T-helper 22 cell (primary cell): Measurements from ENCODE around the gene SESTD1.
"Not testable (repeated sequence)": the region's sequence is repeated elsewhere in the genome, so short reads cannot be mapped to it uniquely, and the experiment has no call there.

ENCODE experiments used
- DNase-seq: peaks from one replicate; pipeline ENCODE4 v3.0.0-alpha.2; 2020; ENCODE audit warnings: low read depth

Gene SESTD1

DNA sequence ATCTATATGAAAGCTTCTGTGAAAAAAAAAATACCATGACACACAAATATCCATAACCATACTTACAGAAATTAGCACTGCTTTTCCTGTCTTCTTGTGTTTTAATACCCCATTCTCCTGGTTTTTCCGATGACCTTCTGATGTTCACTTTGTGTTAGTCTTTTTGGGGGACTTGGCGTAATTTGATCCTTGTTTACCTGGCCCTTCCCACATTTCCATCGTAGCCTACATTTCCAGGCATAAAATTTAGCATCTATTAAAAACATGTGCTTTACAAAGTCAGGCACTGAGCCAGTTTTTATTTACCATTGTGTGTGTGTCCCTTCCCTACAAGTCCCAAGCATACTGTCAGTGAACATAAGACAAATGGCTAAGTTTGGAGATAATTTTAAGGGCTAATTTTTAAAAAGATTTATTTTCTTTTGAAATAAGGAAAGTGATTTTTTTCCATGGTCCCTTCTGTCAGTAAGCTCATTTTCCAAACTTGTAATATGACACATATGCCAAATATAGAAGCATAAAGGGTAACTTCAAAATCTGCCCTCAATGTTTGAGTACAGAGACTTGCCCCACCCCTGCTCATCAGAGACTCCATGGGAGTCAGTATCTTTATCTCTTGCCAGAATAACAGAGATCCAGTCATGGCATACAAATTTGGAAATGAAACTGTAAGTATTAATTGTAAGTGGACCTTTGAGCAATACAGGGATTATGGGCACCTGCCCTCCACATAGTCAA lies 27.3 kb downstream of the SESTD1 start:
- DNase-seq, result no peak

DNA sequence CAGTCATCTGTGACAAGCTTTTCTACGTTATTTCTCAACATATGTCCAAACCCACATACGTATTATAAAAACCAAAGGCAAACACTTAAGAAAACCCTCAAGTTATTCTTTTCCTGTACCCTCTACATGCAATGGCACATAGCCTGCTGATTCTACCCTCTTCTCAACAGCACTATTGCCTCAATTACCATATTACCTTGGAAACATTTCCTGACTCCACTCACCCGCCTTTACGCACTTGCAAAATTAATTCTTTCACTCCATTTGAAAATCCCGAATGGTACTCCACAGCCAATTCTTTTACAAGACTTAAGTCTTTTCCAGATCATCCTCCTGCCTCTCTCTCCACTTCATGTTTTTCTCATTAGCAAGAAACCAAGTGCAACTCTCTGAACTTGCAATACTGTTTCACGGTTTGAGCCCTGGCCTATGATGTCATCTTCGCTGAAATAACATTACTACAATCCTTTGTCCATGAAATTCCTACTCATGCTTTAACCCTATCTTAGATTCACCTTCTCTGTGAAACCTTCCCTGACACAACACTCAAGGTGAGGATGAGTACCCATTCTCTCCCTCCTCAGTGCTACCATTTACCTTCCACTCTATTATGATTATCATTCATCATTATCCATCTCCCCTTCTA lies 29.0 kb downstream of the SESTD1 start:
- DNase-seq, result no peak

DNA sequence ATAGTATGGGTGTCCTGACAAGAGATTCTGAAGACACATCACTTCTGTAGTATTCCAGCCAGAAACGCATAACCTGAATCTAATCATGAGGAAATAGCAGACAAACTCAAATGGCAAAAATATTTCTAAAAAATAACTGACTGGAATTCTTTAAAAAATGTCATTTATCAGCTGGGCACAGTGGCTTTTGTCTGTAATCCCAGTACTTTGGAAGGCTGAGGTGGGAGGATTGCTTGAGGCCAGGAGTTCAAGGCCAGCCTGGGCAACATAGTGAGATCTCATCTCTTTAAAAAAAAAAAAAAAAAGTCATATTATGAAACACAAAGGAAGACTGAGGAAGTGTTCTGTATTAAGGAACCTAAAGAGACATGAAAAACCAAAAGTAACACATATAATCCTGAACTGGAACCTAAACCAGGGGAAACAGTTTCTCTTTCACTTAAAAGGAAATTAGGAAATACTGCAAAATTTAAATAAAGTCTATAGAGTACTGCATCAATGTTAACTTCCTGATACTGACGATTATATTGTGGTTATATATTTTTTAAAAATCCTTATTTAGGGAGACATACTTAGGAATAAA lies 29.9 kb downstream of the SESTD1 start:
- no peak for DNase-seq

DNA sequence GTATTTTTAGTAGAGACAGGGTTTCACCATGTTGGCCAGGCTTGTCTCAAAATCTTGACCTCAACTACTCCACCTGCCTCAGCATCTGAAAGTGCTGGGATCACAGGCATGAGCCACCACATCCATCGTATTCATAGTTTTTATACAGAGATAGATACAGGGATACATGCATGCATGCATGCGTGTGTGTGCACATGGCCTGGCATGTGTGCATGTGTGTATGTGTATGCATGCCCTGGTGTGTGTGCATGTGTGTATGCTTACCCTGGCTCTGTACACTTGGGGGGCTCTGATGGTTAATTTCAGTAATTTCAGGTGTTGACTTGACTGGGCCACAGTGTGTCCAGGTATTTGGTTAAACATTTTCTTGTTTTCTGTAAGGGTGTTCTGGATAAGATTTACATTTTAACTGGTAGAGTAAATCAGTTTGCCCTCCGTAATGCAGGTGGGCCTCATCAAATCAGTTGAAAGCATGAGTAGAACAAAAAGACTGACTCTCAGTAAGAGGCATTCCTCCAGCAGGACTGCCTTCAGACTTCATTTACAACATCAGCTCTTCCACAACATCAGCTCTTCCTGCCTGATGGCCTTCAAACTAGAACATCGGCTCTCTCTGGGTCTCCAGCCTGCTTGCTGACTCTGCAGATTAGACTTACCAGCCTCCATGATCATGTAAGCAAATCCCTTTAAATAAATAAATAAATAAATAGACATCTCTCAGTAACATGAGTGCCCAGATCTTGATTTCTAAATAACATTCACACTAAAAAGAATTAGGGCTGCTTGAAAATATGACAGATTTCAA lies 30.8 kb downstream of the SESTD1 start:
- no peak for DNase-seq

DNA sequence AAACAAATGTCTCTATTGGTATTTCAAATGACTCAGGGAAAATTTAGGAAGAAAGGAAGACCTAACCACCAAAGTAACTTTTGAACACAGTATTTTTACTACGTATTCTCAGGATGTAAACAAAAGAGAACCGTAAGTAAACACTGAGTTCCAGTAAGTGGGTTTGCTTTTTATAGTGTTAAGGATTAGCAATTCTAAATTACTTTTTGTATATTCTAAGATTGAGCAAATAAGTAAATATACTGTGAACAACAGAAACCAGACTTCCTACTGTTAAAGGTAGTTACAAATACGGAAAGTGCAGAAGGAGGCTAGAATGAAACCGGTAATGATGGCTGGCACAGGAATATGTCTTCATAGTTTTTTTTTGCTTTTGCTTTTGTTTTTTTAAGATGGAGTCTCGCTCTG lies 31.5 kb downstream of the SESTD1 start:
- no peak for DNase-seq

DNA sequence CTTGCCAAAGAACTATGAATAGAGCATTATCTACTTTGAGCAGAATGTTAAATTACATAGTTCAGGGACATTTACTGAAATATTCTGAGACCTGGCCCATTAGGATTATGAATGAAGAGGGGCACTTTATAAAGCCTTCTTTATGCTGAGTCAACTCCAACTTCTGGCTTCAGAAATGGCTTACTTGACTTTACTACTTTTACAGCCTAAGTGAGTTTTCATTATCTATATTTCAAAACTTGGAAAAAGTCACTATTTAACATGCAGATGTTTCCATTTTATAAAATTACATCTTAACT lies 37.7 kb downstream of the SESTD1 start:
- no peak for DNase-seq

DNA sequence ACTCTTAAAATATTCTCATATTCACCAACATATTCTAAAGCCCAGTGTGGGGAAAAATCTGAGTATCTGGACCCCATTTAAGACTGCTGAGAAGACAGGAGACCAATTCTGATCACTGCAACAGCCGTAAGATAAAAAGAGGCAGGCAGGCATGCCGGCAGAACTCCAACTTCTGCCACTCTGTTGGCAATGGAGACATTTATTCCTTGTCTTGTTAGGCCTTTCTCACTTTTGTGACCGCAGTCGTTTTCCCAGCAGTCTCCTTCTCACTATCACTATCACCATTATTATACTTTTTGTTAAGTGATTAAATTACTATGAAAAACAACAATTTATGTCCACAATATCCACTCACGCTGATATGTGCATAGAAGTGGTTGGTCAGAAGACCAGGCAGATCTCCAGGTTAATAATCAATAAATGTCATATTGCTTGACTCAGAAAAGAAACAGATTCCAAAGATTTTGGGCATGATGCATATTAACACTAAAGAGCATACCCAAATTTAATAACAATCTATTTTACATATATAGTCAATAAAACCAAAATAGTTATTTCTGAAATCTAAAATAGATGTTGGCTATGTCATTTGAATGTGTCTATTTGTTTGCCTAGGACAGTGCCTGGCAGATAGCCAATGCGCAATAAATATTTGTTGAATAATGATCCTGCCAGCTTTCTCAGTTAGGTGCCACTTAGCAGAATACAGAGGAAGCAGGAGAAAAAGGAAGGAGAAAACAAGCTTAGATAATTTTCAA lies 38.2 kb downstream of the SESTD1 start:
- no peak for DNase-seq

DNA sequence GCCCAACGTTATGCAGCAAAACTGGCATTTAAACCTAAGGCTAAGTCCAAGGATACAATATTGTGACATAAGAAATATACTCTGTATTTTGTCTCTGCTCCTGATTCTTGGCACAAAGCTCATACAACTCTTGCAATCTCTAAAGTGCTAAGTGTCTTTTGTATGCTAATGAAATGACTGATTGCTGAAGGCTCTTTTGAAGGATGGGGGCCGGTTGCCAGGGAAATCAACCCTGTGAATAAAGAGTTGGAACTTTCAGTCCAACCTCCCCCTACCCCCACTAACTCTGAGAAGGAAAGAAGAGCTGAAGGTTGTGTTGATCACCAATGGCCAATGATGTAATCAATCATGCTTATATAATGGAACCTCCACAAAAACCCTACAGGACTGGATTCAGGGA lies 40.3 kb downstream of the SESTD1 start:
- DNase-seq, result no peak

DNA sequence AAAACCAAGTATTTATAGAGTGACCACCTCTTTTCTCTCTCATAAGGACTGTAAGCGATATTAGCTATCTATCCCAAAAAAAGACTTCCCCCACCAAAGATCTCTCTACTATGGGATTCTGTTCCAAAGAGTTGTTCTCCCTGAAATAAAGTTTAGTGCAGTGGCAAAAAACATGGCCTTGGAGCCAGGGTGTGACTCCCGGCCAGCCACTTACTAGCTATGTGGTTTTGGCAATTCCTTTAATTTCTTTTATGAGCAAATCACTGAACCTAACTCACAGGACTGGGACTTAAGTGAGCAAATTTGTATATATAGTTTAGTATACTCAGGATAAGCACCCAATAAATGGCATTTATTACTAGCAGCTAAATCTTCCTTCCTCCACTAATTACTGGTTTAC lies 42.6 kb downstream of the SESTD1 start:
- no peak for DNase-seq

DNA sequence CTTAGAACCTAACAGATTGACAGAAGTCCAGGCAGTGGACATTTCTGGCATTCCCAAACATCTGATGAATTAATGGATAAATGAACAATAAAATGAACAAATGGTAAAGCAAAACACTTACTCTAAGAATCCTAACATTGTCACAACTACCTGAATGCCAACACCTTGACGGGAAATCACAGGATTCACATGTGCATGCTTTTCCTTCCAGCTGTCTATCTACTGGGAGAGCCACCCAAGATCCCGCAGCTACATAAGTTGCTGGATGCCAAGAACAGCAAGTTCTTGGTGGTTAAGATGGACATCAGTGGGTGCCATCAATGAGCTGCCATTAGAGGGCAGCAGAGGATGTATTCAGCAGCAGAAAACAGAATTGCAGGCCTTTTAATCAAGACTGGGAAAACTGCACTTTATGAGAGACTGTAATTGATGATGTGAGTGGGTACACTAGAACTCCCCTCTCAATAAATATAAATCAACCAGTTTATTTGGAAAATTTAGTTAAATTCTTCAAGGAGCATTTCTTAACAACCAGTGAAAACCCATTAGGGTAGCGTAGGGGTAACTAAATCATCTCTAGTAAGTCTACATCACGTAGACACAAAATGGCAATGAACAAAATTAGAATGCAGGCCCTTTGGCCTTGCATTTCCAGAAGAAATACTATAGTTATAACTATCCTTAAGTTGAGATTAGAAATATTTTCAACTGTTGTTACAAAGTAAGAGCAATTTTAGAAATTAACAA lies 45.6 kb downstream of the SESTD1 start:
- no peak for DNase-seq

DNA sequence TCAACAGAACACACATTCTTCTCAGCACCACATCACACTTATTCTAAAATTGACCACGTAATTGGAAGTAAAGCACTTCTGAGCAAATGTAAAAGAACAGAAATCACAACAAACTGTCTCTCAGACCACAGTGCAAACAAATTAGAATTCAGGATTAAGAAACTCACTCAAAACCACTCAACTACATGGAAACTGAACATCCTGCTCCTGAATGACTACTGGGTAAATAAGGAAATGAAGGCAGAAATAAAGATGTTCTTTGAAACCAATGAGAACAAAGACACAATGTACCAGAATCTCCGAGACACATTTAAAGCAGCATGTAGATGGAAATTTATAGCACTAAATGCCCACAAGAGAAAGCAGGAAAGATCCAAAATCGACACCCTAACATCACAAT lies 50.0 kb downstream of the SESTD1 start:
- not testable (repeated sequence) for DNase-seq

DNA sequence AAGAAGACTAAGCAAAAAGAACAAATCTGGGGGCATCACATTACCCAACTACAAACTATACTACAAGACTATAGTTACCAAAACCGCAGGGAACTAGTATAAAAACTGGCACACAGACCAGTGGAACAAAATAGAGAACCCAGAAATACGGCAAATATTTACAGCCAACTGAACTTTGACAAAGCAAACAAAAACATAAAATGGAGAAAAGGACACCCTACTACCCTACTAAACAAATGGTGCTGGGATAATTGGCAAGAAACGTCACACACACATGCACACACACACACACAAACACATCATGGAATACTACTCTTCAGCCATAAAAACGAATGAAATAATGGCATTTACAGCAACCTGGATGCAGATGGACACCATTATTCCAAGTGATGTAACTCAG lies 53.3 kb downstream of the SESTD1 start:
- DNase-seq, result no peak

DNA sequence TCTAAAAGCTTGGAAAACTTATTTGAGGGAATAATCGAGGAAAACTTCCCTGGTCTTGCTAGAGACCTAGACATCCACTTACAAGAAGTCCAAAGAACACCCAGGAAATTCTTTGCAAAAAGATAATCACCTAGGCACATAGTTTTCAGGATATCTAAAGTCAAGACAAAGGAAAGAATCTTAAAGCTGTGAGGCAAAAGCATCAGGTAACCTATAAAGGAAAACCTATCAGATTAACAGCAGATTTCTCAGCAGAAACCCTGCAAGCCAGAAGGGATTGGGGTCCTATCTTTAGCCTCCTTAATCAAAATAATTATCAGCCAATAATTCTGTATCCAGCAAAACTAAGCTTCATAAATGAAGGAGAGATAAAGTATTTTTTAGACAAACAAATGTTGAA lies 56.4 kb downstream of the SESTD1 start:
- DNase-seq, result not testable (repeated sequence)

DNA sequence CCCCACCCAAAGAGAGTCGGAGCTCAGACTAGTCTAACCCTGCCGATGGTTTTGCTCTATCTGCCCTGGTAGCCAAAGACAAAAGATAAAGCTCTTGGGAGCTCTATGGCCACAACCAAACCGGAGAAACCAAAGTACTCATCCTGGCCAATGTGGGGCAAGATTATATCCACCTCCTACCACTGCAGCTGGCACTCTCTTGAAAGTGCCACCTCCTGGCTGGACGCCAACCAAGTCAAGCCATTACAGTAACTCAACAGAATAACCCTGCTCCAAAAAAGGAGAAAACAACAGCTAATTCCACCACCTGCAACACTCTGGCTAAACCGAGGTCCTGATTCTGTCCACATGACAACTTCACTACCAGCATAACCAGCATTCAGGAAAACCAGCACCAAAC lies 57.6 kb downstream of the SESTD1 start:
- DNase-seq, result no peak

DNA sequence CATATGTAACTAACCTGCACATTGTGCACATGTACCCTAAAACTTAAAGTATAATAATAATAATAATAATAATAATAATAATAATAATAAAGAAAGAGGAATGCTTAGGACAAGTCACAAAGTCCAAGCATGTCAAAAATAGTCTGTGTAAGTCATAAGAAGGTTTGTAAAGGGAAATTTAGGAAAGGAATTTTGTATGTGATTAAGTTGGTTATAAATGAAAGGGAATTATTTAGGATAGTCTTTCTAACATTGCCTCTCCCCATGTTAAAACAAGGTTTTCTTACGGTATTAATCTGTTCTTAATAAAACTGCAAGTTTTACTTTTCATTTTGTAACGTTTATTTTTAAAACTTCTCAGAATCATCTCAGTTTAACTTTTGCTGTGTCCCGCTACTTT lies 62.8 kb downstream of the SESTD1 start:
- no peak for DNase-seq

DNA sequence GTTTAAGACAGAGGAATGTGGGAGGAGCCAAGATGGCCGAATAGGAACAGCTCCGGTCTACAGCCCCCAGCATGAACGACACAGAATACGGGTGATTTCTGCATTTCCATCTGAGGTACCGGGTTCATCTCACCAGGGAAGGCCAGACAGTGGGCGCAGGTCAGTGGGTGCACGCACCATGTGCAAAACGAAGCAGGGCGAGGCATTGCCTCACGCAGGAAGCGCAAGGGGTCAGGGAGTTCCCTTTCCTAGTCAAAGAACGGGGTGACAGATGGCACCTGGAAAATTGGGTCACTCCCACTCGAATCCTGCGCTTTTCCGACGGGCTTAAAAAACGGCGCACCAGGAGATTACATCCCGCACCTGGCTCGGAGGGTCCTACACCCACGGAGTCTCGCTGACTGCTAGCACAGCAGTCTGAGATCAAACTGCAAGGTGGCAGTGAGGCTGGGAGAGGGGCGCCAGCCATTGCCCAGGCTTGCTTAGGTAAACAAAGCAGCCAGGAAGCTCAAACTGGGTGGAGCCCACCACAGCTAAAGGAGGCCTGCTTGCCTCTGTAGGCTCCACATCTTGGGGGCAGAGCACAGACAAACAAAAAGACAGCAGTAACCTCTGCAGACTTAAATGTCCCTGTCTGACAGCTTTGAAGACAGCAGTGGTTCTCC lies 68.6 kb downstream of the SESTD1 start:
- not testable (repeated sequence) for DNase-seq

DNA sequence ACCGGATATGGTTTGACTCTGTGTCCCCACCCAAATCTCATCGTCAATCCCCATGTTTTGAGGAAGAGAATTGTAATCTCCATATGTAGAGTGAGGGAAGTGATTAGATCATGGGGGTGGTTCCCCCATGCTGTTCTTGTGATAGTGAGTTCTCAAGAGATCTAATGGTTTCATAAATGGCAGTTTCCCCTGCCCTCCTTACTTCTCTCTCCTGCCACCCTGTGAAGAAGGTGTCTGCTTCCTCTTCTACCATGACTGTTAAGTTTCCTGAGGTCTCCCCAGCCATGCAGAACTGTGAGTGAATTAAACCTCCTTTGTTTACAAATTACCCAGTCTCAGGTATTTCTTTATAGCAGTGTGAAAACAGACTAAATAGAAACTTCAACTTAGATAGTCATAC lies 69.5 kb downstream of the SESTD1 start:
- no peak for DNase-seq

DNA sequence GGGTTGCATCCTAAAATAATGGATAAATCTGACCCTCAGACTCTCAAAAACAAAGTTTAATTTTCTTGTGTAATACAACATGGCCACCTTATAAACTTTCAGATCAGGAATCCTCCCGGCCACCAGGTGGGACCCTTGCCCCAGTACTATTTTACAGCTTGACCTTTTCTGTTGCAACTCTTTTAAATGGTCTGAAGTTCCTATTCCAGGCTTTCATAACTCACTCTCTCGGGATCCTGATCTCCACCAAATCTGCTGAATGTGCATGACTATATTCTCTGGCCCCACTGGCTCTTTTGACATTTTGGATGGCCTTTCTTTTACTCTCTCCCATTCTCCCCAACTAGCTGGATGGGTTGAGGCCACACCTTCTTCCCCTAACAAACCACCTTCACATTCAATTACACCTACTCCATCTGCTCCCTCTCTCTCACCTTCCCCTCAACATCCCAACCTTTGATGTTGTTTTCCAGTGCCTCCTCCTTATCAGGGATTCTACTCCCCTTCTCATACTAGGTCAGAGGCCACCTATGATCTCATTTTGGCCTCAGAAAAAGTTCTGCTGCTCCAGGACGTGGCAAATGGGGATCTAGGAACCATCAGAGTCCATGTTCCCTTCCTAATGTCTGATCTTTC lies 70.8 kb downstream of the SESTD1 start:
- no peak for DNase-seq

DNA sequence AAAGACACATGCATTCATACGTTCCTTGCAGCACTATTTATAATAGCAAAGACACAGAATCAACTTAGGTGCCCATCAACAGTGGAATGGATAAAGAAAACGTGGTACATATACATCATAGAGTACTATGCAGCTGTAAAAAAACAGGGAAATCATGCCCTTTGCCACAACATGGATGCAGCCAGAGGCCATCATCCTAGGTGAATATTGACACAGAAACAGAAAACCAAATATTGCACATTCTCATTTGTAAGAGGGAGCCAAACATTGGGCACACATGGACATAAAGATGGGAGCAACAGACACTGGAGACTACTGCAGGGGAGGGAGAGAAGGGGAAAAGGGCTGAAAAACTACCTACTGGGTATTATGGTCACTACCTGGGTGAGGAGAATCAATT lies 73.5 kb downstream of the SESTD1 start:
- no peak for DNase-seq

DNA sequence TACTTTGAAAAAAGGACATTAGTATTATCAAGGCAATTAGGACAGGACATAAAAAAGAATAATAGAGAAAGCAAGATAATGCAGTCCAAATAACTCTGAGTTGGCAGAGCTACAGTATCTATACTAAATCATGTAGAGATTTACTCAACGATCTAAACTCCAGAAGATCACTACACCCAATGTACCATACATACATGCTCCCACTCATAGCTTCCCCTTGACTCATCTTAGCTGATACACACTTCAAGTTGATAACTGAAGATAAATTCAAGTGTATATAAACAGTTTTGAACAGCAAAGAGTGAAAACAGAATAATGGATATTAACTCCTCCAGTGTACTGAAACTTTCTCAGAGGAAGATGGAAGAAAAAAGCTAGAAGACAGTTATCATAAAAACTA lies 78.5 kb downstream of the SESTD1 start:
- no peak for DNase-seq
